H1 (cell line): ENCODE results near the gene EGF. TPM values are rescaled to one million over a fixed set of nuclear protein-coding genes. Genes with fewer than 3 reads are reported as not detected.
A peak's percentile ranks its signal among the peaks of the same experiment; 100 is the strongest.

Source experiments
- CTCF ChIA-PET: fragments of 300-600 bp; sonication (Branson Sonifier 250); formaldehyde crosslinking; loops from one replicate; lab custom pipeline; 2021; ENCODE audit not compliant: partially characterized antibody; lab: Charles Lee
- POLR2A ChIA-PET: fragments of 300-600 bp; sonication (Branson Sonifier 250); formaldehyde crosslinking; loops from one replicate; lab custom pipeline; 2021; ENCODE audit warnings: inconsistent platforms; ENCODE audit not compliant: partially characterized antibody; lab: Charles Lee
- DNase-seq, 2 experiments: peaks; one replicate each; pipeline versions ENCODE4 v3.0.0 to v3.0.0-alpha.2; 2010 to 2022; ENCODE audit warnings: low spot score in 2 of 2, low read depth in 1 of 2, mixed read lengths in 1 of 2
- FAIRE-seq: peaks from 2 replicates; lab custom pipeline; 2011; peaks lifted over from hg19 to GRCh38; lab: Jason Lieb, UNC
- H2AFZ ChIP-seq: 2 replicates; pipeline ENCODE4 v1.8.1; 2012; ENCODE audit warnings: low read length, inconsistent platforms
- H2AK5ac ChIP-seq: 2 replicates; pipeline ENCODE4 v1.6.1; 2013; ENCODE audit warnings: low read depth, low read length
- H2BK120ac ChIP-seq: replicated peaks from 2 replicates; pipeline ENCODE3; 2013; ENCODE audit warnings: low read depth, low read length, inconsistent platforms
- H2BK12ac ChIP-seq: 2 replicates; pipeline ENCODE4 v1.6.1; 2013; ENCODE audit warnings: low read depth, low read length
- H2BK15ac ChIP-seq: 2 replicates; pipeline ENCODE4 v1.6.1; 2013; ENCODE audit warnings: low read length
- H2BK20ac ChIP-seq: 2 replicates; pipeline ENCODE4 v1.6.1; 2013; ENCODE audit warnings: low read length
- H2BK5ac ChIP-seq: 2 replicates; pipeline ENCODE4 v1.6.1; 2013; ENCODE audit warnings: low read depth, low read length
- H3K14ac ChIP-seq: 2 replicates; pipeline ENCODE4 v1.6.1; 2013; ENCODE audit warnings: inconsistent platforms; ENCODE audit not compliant: insufficient read length
- H3K18ac ChIP-seq: 2 replicates; pipeline ENCODE4 v1.6.1; 2013; ENCODE audit warnings: low read length; ENCODE audit errors: extremely low read depth
- H3K23ac ChIP-seq: 2 replicates; pipeline ENCODE4 v1.6.1; 2013; ENCODE audit warnings: inconsistent platforms; ENCODE audit not compliant: insufficient read length
- H3K23me2 ChIP-seq: 2 replicates; pipeline ENCODE4 v1.6.1; 2013; ENCODE audit warnings: low read depth, low read length
- H3K27ac ChIP-seq: 2 replicates; pipeline ENCODE4 v1.6.1; 2011; ENCODE audit warnings: low read depth, low read length, inconsistent platforms
- H3K27me3 ChIP-seq, 4 experiments: replicated peaks in 1 of 4; 1 replicate in 1 of 4; 2 replicates in 3 of 4; pipeline versions ENCODE4 v1.6.1 to v1.8.1; 2011 to 2013; ENCODE audit warnings: low read length in 3 of 4, mild to moderate bottlenecking in 3 of 4, inconsistent platforms in 2 of 4, mixed read lengths in 2 of 4, moderate library complexity in 1 of 4; ENCODE audit not compliant: control insufficient read depth in 3 of 4, insufficient read depth in 3 of 4; ENCODE audit errors: extremely low read depth in 1 of 4
- H3K36me3 ChIP-seq, 4 experiments: 2 replicates each; pipeline versions ENCODE4 v1.6.1 to v1.8.1; 2011 to 2013; ENCODE audit warnings: mild to moderate bottlenecking in 4 of 4, low read length in 3 of 4, moderate library complexity in 2 of 4, control low read depth in 1 of 4, inconsistent platforms in 1 of 4; ENCODE audit not compliant: insufficient read depth in 4 of 4, control insufficient read depth in 2 of 4
- H3K4ac ChIP-seq: replicated peaks from 2 replicates; pipeline ENCODE3; 2013; ENCODE audit warnings: low read length, low read depth, mixed read lengths, inconsistent platforms; ENCODE audit not compliant: insufficient read length
- H3K4me1 ChIP-seq, 4 experiments: replicated peaks in 1 of 4; 1 replicate in 1 of 4; 2 replicates in 3 of 4; pipeline versions ENCODE4 v1.6.1 to v1.8.1; 2011 to 2013; ENCODE audit warnings: low read length in 3 of 4, inconsistent platforms in 2 of 4, mixed read lengths in 1 of 4; ENCODE audit not compliant: insufficient read depth in 4 of 4, control insufficient read depth in 3 of 4
- H3K4me2 ChIP-seq, 2 experiments: 2 replicates each; pipeline versions ENCODE4 v1.6.1 to v1.8.1; 2011 to 2013; ENCODE audit warnings: low read depth in 2 of 2, low read length in 2 of 2, control low read depth in 1 of 2, inconsistent platforms in 1 of 2, mild to moderate bottlenecking in 1 of 2; ENCODE audit not compliant: insufficient read depth in 1 of 2
- H3K4me3 ChIP-seq, 4 experiments: fragments of 200-600, 300-600 bp in 1 of 4; sonication (generic), shearing (Covaris generic), sonication (Bioruptor Twin) in 1 of 4; 2 replicates each; pipeline versions ENCODE4 v1.5.1 to v1.8.1; 2011 to 2016; ENCODE audit warnings: low read length in 4 of 4, low read depth in 3 of 4, control low read depth in 2 of 4, inconsistent platforms in 2 of 4, mild to moderate bottlenecking in 2 of 4, mixed read lengths in 1 of 4, moderate library complexity in 1 of 4; ENCODE audit not compliant: insufficient read depth in 2 of 4; ENCODE audit errors: extremely low read depth in 1 of 4
- H3K56ac ChIP-seq: replicated peaks from 2 replicates; pipeline ENCODE3; 2013; ENCODE audit warnings: low read depth, mild to moderate bottlenecking, mixed read lengths, low read length, inconsistent platforms; ENCODE audit not compliant: insufficient read length
- H3K79me1 ChIP-seq: 2 replicates; pipeline ENCODE4 v1.6.1; 2013; ENCODE audit warnings: low read depth, low read length, control low read depth
- H3K79me2 ChIP-seq, 2 experiments: 2 replicates each; pipeline versions ENCODE4 v1.6.1 to v1.8.1; 2012 to 2013; ENCODE audit warnings: low read length in 2 of 2, mild to moderate bottlenecking in 2 of 2, inconsistent platforms in 1 of 2; ENCODE audit not compliant: insufficient read depth in 2 of 2, control insufficient read depth in 1 of 2
- H3K9ac ChIP-seq, 4 experiments: replicated peaks in 1 of 4; 1 replicate in 1 of 4; 2 replicates in 3 of 4; pipeline versions ENCODE4 v1.6.1 to v1.8.1; 2011 to 2013; ENCODE audit warnings: low read depth in 3 of 4, low read length in 3 of 4, control low read depth in 2 of 4, mild to moderate bottlenecking in 2 of 4, moderate library complexity in 2 of 4, inconsistent platforms in 1 of 4; ENCODE audit errors: extremely low read depth in 1 of 4
- H3K9me3 ChIP-seq, 2 experiments: 2 replicates each; pipeline versions ENCODE4 v1.6.1 to v1.8.1; 2012 to 2013; ENCODE audit warnings: mild to moderate bottlenecking in 2 of 2, moderate library complexity in 2 of 2, control low read depth in 1 of 2, inconsistent platforms in 1 of 2, low read depth in 1 of 2, low read length in 1 of 2, mixed read lengths in 1 of 2; ENCODE audit not compliant: insufficient read depth in 2 of 2
- H4K20me1 ChIP-seq, 2 experiments: replicated peaks in 1 of 2; 2 replicates each; pipeline versions ENCODE3 to v1.8.1; 2011 to 2013; ENCODE audit warnings: inconsistent platforms in 2 of 2, low read length in 2 of 2, mild to moderate bottlenecking in 1 of 2; ENCODE audit not compliant: insufficient read depth in 2 of 2, control insufficient read depth in 1 of 2
- H4K5ac ChIP-seq: 2 replicates; pipeline ENCODE4 v1.6.1; 2013; ENCODE audit warnings: low read length, low read depth, mixed read lengths, inconsistent platforms; ENCODE audit not compliant: insufficient read length
- H4K8ac ChIP-seq: 2 replicates; pipeline ENCODE4 v1.8.0; 2013; ENCODE audit warnings: mild to moderate bottlenecking, moderate library complexity, low read length, inconsistent platforms; ENCODE audit not compliant: insufficient read depth; ENCODE audit errors: extremely low read depth
- H4K91ac ChIP-seq: replicated peaks from 2 replicates; pipeline ENCODE3; 2013; ENCODE audit warnings: low read length, mixed read lengths, inconsistent platforms; ENCODE audit not compliant: insufficient read length
- BRCA1 ChIP-seq: IDR thresholded peaks from 2 replicates; pipeline ENCODE4 v1.6.1; 2012; ENCODE audit warnings: low read depth, low read length, improper control_type of control experiment
- EGR1 ChIP-seq: IDR thresholded peaks from 2 replicates; pipeline ENCODE4 v1.6.1; 2011; ENCODE audit warnings: low read depth, low read length, borderline replicate concordance
- JUN ChIP-seq: IDR thresholded peaks from 2 replicates; pipeline ENCODE4 v1.6.1; 2011; ENCODE audit warnings: low read depth, mild to moderate bottlenecking, improper control_type of control experiment, low read length
- RFX5 ChIP-seq: IDR thresholded peaks from 2 replicates; pipeline ENCODE4 v1.6.1; 2011; ENCODE audit warnings: low read depth, low read length, improper control_type of control experiment, borderline replicate concordance
- RXRA ChIP-seq: IDR thresholded peaks from 2 replicates; pipeline ENCODE4 v1.6.1; 2011; ENCODE audit warnings: low read depth, mild to moderate bottlenecking, low read length, moderate library complexity; ENCODE audit not compliant: insufficient read depth
- WGBS, 2 experiments: shearing (Covaris generic) in 1 of 2; methylation state at CpG; one replicate each; pipeline versions ENCODE4 v1.1.6 to v1.1.7; 2013 to 2015; ENCODE audit warnings: low lambda C conversion rate in 2 of 2, mixed read lengths in 2 of 2, inconsistent platforms in 1 of 2, low coverage in 1 of 2, missing lambda C conversion rate in 1 of 2; ENCODE audit not compliant: insufficient replicate concordance in 2 of 2, insufficient coverage in 1 of 2, insufficient read length in 1 of 2; ENCODE audit errors: extremely low coverage in 1 of 2, missing lambda C conversion rate in 1 of 2; 5-methylcytosine and 5-hydroxymethylcytosine counted together
- polyA plus RNA-seq, 7 experiments: library from polyadenylated mRNA; depleted of rRNA in 3 of 7; stranded (reverse) in 5 of 7; unstranded in 2 of 7; fragments of >200 nt in 5 of 7; fragments of 200-250 nt in 2 of 7; gene quantifications; 1 replicate in 5 of 7; 2 replicates in 1 of 7; 4 replicates in 1 of 7; pipeline versions ENCODE4 v1.2.1 to v1.2.3, GENCODE V29; 2011 to 2013; ENCODE audit warnings: missing spikeins in 2 of 7, mixed read lengths in 2 of 7
- total RNA-seq: library from RNA; stranded (reverse); fragmentation: NEBNext Ultra II Directional; extraction: Animal tissue kit (Norgen Biotek cat#: 25700); gene quantifications from 2 replicates; pipeline ENCODE4 v1.2.1, GENCODE V29; 2021
- TF ChIP-seq, protein P1 (sequence below): IDR thresholded peaks from 2 replicates; pipeline ENCODE4 v1.6.1; 2011; ENCODE audit warnings: low read length, improper control_type of control experiment
- TF ChIP-seq, protein P2 (sequence below): IDR thresholded peaks from 2 replicates; pipeline ENCODE4 v1.6.1; 2012; ENCODE audit warnings: inconsistent platforms

The EGF gene
- total and polyA plus RNA-seq, 2 of the 8 experiments (the other 6 are each of a cell fraction or from before 2014, with no cell fraction given), result 1.5 to 2.6 TPM

DNA sequence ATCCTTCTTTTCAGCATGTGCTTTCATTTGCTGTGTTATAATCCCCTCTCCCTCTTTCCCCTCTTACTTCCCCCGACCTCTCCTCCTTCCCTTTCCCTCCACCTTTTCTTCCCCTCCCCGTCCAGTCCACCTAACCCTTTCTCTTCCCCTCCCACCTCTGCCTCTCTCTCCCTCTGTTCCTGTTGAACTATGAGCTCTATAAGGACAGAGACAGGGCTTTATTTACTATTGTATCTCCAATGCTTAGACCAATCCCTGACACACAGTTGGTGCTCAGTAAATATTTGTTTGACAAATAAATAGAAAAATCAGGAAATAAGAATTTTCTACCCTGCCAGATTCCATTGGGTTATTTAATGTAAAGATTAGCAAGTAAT lies 60.8 kb downstream of the EGF start:
- DNase-seq (no peak), FAIRE-seq (peak; percentile 50)
- Histone ChIP-seq H3K9ac (no peak overlapping the region), H2AFZ (peak overlapping the region; percentile 83), H3K4me2 (peak overlapping the region; percentile 59 to 85), H2BK5ac (no peak overlapping the region), H4K91ac (no peak overlapping the region), H2BK120ac (no peak overlapping the region), H3K27ac (no peak overlapping the region), H2BK20ac (no peak overlapping the region), H3K79me2 (no peaks in the 10 kb centered on the region), H3K23ac (no peak overlapping the region), H3K27me3 (no peaks in the 10 kb centered on the region), H2BK15ac (peak overlapping the region; percentile 36; the same call in 1 of the 2 replicates), H3K18ac (no peak overlapping the region), H2BK12ac (peak overlapping the region; percentile 46; the same call in 1 of the 2 replicates), H3K9me3 (no peaks in the 10 kb centered on the region), H3K4ac (no peak overlapping the region), H3K14ac (no peak overlapping the region), H4K5ac (no peak overlapping the region), H3K36me3 (no peaks in the 10 kb centered on the region), H3K79me1 (no peaks in the 10 kb centered on the region), H3K23me2 (peaks cover 4% of the 10 kb centered on the region), H4K20me1 (no peaks in the 10 kb centered on the region), H2AK5ac (no peak overlapping the region), H3K4me3 (peak overlapping the region in 2 of 4 experiments; percentile 7 to 40; a peak in 4 of 8 replicates), H3K4me1 (peaks cover 0 to 10% (median 4%) of the 10 kb centered on the region in 4 experiments; a peak in 3 of 7 replicates), H3K56ac (no peak overlapping the region), H4K8ac (no peak overlapping the region)
- TF ChIP-seq EGR1, result peak; percentile 68; the same call in 1 of the 2 replicates
- TF ChIP-seq RXRA, result no peak
- no peak for TF ChIP-seq BRCA1
- no peak for TF ChIP-seq JUN
- TF ChIP-seq, protein P1, sequence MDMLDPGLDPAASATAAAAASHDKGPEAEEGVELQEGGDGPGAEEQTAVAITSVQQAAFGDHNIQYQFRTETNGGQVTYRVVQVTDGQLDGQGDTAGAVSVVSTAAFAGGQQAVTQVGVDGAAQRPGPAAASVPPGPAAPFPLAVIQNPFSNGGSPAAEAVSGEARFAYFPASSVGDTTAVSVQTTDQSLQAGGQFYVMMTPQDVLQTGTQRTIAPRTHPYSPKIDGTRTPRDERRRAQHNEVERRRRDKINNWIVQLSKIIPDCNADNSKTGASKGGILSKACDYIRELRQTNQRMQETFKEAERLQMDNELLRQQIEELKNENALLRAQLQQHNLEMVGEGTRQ, result no peak
- TF ChIP-seq, protein P2, sequence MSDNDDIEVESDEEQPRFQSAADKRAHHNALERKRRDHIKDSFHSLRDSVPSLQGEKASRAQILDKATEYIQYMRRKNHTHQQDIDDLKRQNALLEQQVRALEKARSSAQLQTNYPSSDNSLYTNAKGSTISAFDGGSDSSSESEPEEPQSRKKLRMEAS, result 0 out of 2 replicates have a peak, but pooled peaks have one; percentile 23
- TF ChIP-seq RFX5, result no peak
- WGBS, 2 experiments, result 30 to 100% methylated on average over 1 to 2 of the region's 2 CpGs
- ChIA-PET CTCF (interaction anchor here (0.6 kb wide), 1 partner anchor 220 kb away, joined by 3 read pairs; no protein-coding TSS in a partner anchor), POLR2A (interaction anchor here (0.7 kb wide), 1 partner anchor 297 kb away, joined by 5 read pairs; no protein-coding TSS in a partner anchor)
